OCI-LY3 (cell line): ENCODE data around the gene KYNU.

Experiments
- H2AFZ ChIP-seq: fragments of 200-600, 300-600 bp; shearing (Covaris generic); 2 replicates; pipeline ENCODE4 v1.6.0; 2014; ENCODE audit warnings: antibody characterized with exemption, low read depth, low read length
- H3K27ac ChIP-seq: fragments of 200-600, 300-600 bp; sonication (generic); 2 replicates; pipeline ENCODE4 v1.5.1; 2014; ENCODE audit warnings: mild to moderate bottlenecking, low read length, moderate library complexity, mixed read lengths
- H3K27me3 ChIP-seq: fragments of 200-600, 300-600 bp; sonication (generic); 2 replicates; pipeline ENCODE4 v1.6.1; 2014; ENCODE audit warnings: low read depth, low read length, mixed read lengths
- H3K36me3 ChIP-seq: fragments of 200-600, 300-600 bp; sonication (generic); replicated peaks from 2 replicates; pipeline ENCODE3; 2014; ENCODE audit warnings: low read depth, low read length, mixed read lengths
- H3K4me1 ChIP-seq: fragments of 300-600, 200-600 bp; sonication (generic); 2 replicates; pipeline ENCODE4 v1.6.1; 2014; ENCODE audit warnings: low read length, mixed read lengths
- H3K4me2 ChIP-seq: fragments of 200-600, 300-600 bp; sonication (generic); 2 replicates; pipeline ENCODE4 v1.6.1; 2014; ENCODE audit warnings: low read length, mixed read lengths
- H3K4me3 ChIP-seq: fragments of 300-600, 200-600 bp; sonication (generic); 2 replicates; pipeline ENCODE4 v1.5.1; 2014; ENCODE audit warnings: antibody characterized with exemption, mild to moderate bottlenecking, low read length, moderate library complexity
- H3K79me2 ChIP-seq: fragments of 300-600, 200-600 bp; shearing (Covaris generic); 2 replicates; pipeline ENCODE4 v1.6.1; 2014; ENCODE audit warnings: mild to moderate bottlenecking, low read length, mixed read lengths
- H3K9ac ChIP-seq: fragments of 300-600, 200-600 bp; shearing (Covaris generic); 2 replicates; pipeline ENCODE4 v1.6.0; 2014; ENCODE audit warnings: mild to moderate bottlenecking, low read length, moderate library complexity
- H3K9me3 ChIP-seq: fragments of 200-600, 300-600 bp; shearing (Covaris generic); 2 replicates; pipeline ENCODE4 v1.6.1; 2014; ENCODE audit warnings: low read length, mixed read lengths; ENCODE audit not compliant: insufficient read depth
- H4K20me1 ChIP-seq: fragments of 200-600, 300-600 bp; sonication (generic); 2 replicates; pipeline ENCODE4 v1.6.1; 2016; ENCODE audit warnings: low read length, mixed read lengths; ENCODE audit not compliant: insufficient read depth
- CTCF ChIP-seq: fragments of 200-600, 300-600 bp; sonication (generic); IDR thresholded peaks from 2 replicates; pipeline ENCODE4 v1.5.1; 2014; ENCODE audit warnings: antibody characterized with exemption, low read length, low read depth
- EZH2phosphoT487 ChIP-seq: fragments of 200-600 bp; shearing (Covaris generic); IDR thresholded peaks from 2 replicates; pipeline ENCODE4 v1.6.1; 2018; ENCODE audit warnings: antibody characterized with exemption, mixed run types, low read depth

The KYNU gene

GRCh38 chr2:142975239-142975638, 97.8 kb downstream of the KYNU start:
- no peaks in the 10 kb centered on the region for H3K27me3 ChIP-seq
- H3K79me2 ChIP-seq = no peaks in the 10 kb centered on the region
- H3K4me3 ChIP-seq = no peak overlapping the region
- no peak overlapping the region for H3K27ac ChIP-seq
- no peak overlapping the region for H3K4me2 ChIP-seq
- no peak overlapping the region for H3K9ac ChIP-seq
- H4K20me1 ChIP-seq = no peaks in the 10 kb centered on the region
- H3K9me3 ChIP-seq = no peaks in the 10 kb centered on the region
- H2AFZ ChIP-seq = no peak overlapping the region
- no peaks in the 10 kb centered on the region for H3K36me3 ChIP-seq
- peaks cover 18% of the 10 kb centered on the region for H3K4me1 ChIP-seq
- TF ChIP-seq EZH2phosphoT487 = no peak
- no peak for TF ChIP-seq CTCF

- no peak overlapping the region for H2AFZ ChIP-seq
- no peaks in the 10 kb centered on the region for H3K36me3 ChIP-seq
- peaks cover 38% of the 10 kb centered on the region for H3K4me1 ChIP-seq
- no peak overlapping the region for H3K4me3 ChIP-seq
- no peaks in the 10 kb centered on the region for H3K9me3 ChIP-seq
- no peaks in the 10 kb centered on the region for H3K79me2 ChIP-seq
- H4K20me1 ChIP-seq = no peaks in the 10 kb centered on the region
- TF ChIP-seq CTCF (peak; percentile 64), EZH2phosphoT487 (no peak)
- no peak overlapping the region for H3K9ac ChIP-seq
- H3K4me2 ChIP-seq = no peak overlapping the region
- no peaks in the 10 kb centered on the region for H3K27me3 ChIP-seq
- H3K27ac ChIP-seq = no peak overlapping the region
Measured at GRCh38 chr2:142980246-142981068, 103.0 kb downstream of the KYNU start.

GRCh38 chr2:142981069-142981378, 103.6 kb downstream of the KYNU start:
- H4K20me1 ChIP-seq = no peaks in the 10 kb centered on the region
- no peak overlapping the region for H2AFZ ChIP-seq
- H3K4me3 ChIP-seq = no peak overlapping the region
- no peaks in the 10 kb centered on the region for H3K9me3 ChIP-seq
- H3K79me2 ChIP-seq = no peaks in the 10 kb centered on the region
- no peak overlapping the region for H3K27ac ChIP-seq
- H3K36me3 ChIP-seq = no peaks in the 10 kb centered on the region
- TF ChIP-seq CTCF (no peak), EZH2phosphoT487 (no peak)
- peaks cover 38% of the 10 kb centered on the region for H3K4me1 ChIP-seq
- no peak overlapping the region for H3K4me2 ChIP-seq
- no peaks in the 10 kb centered on the region for H3K27me3 ChIP-seq
- no peak overlapping the region for H3K9ac ChIP-seq

GRCh38 chr2:142981756-142982155, 104.3 kb downstream of the KYNU start:
- Histone ChIP-seq H3K4me3 (no peak overlapping the region), H3K27ac (no peak overlapping the region), H3K4me1 (peaks cover 38% of the 10 kb centered on the region), H4K20me1 (no peaks in the 10 kb centered on the region), H3K9ac (no peak overlapping the region), H3K9me3 (no peaks in the 10 kb centered on the region), H2AFZ (no peak overlapping the region), H3K27me3 (no peaks in the 10 kb centered on the region), H3K4me2 (no peak overlapping the region; the same call in 1 of the 2 replicates), H3K36me3 (no peaks in the 10 kb centered on the region), H3K79me2 (no peaks in the 10 kb centered on the region)
- TF ChIP-seq EZH2phosphoT487 (no peak), CTCF (no peak)
